HG02763 (cell line): Measurements from ENCODE around the gene EIF4A2.
"Not testable (repeated sequence)": the region's sequence is repeated elsewhere in the genome, so short reads cannot be mapped to it uniquely, and the experiment has no call there.

Experiments used
- ATAC-seq: cut with Tn5 transposase; IDR thresholded peaks from one replicate; pipeline ENCODE4 v1.9.1; 2021; ENCODE audit warnings: mild to moderate bottlenecking, moderate library complexity; ENCODE audit not compliant: unreplicated experiment

Gene EIF4A2

GRCh38 chr3:186818516-186818915, 35.1 kb downstream of the EIF4A2 start:
- ATAC-seq, result no peak

GRCh38 chr3:186818956-186819355, 35.6 kb downstream of the EIF4A2 start:
- ATAC-seq, result no peak

- no peak for ATAC-seq
These were observed 38.3 kb downstream of the EIF4A2 start for GRCh38 chr3:186821429-186822387.

GRCh38 chr3:186822388-186822759, 39.0 kb downstream of the EIF4A2 start:
- not testable (repeated sequence) for ATAC-seq

GRCh38 chr3:186823386-186823785, 40.0 kb downstream of the EIF4A2 start:
- no peak for ATAC-seq

GRCh38 chr3:186824430-186825139, 41.2 kb downstream of the EIF4A2 start:
- no peak for ATAC-seq

GRCh38 chr3:186825294-186825821, 42.0 kb downstream of the EIF4A2 start:
- no peak for ATAC-seq

- ATAC-seq, result no peak
These were observed 42.6 kb downstream of the EIF4A2 start for GRCh38 chr3:186825872-186826409.

- ATAC-seq, result no peak
These were observed 43.1 kb downstream of the EIF4A2 start for GRCh38 chr3:186826410-186826975.

GRCh38 chr3:186826976-186827857, 43.8 kb downstream of the EIF4A2 start:
- ATAC-seq, result peak; percentile 91

GRCh38 chr3:186828340-186828739, 45.0 kb downstream of the EIF4A2 start:
- no peak for ATAC-seq

GRCh38 chr3:186831798-186832197, 48.4 kb downstream of the EIF4A2 start:
- no peak for ATAC-seq

GRCh38 chr3:186832276-186832675, 48.9 kb downstream of the EIF4A2 start:
- ATAC-seq, result no peak
